Vagina (tissue), 2 donors: ENCODE data around the gene CTDSPL.

Experiments
- CTCF ChIP-seq, 3 experiments: fragments of 450-650 bp in 2 of 3; fragments of 200-600 bp in 1 of 3; sonication (generic) in 1 of 3; IDR thresholded peaks; one replicate each; pipeline ENCODE4 v1.5.1; 2017 to 2019; ENCODE audit warnings: antibody characterized with exemption in 3 of 3, mild to moderate bottlenecking in 2 of 3, moderate library complexity in 2 of 3
- POLR2A ChIP-seq, 2 donors: fragments of 450-650 bp; IDR thresholded peaks; one replicate each; pipeline ENCODE4 v1.6.1; 2017; ENCODE audit warnings: antibody characterized with exemption in 2 of 2, mild to moderate bottlenecking in 2 of 2, moderate library complexity in 2 of 2
- POLR2AphosphoS5 ChIP-seq, 2 donors: sonication (generic); formaldehyde crosslinking; IDR thresholded peaks; one replicate each; pipeline ENCODE4 v1.9.0; 2017; ENCODE audit warnings: antibody characterized with exemption in 2 of 2, mild to moderate bottlenecking in 2 of 2, low read depth in 1 of 2; ENCODE audit not compliant: insufficient read depth in 1 of 2

- TF ChIP-seq POLR2A (IDR thresholded peaks at IDR 0.05) (no peak), CTCF (IDR thresholded peaks at IDR 0.05) (no peak), POLR2AphosphoS5 (IDR thresholded peaks at IDR 0.05; ENCODE audit: insufficient read depth in 1 of 2, low read depth in 1 of 2) (no peak)
Observed at GRCh38 chr3:38011111-38011510, 149.4 kb downstream of the CTDSPL start.
